WTC11 (cell line): ENCODE results near the gene SYMPK. TPM values are rescaled to one million over a fixed set of nuclear protein-coding genes. Genes with fewer than 3 reads are reported as not detected.

Experiments used
- ATAC-seq: fragments of 200-7000 bp; cut with Tn5 transposase; 2 replicates; pipeline ENCODE4 v1.10.0; 2021; ENCODE audit warnings: mild to moderate bottlenecking, moderate library complexity
- CTCF ChIA-PET: fragments of 300-600 bp; sonication (Branson Sonifier 250); formaldehyde crosslinking; loops from one replicate; lab custom pipeline; 2021; ENCODE audit warnings: antibody characterized with exemption; lab: Charles Lee
- POLR2A ChIA-PET: fragments of 350-600 bp; sonication (Branson Sonifier 250); formaldehyde crosslinking; loops from one replicate; lab custom pipeline; 2021; ENCODE audit warnings: antibody characterized with exemption; lab: Charles Lee
- DNase-seq: peaks from one replicate; pipeline ENCODE4 v3.0.0; 2021; ENCODE audit warnings: low spot score
- H3K27ac Mint-ChIP-seq: 2 replicates; pipeline ENCODE4 v1.8.0; 2021; ENCODE audit warnings: mixed read lengths
- H3K27me3 Mint-ChIP-seq: 2 replicates; pipeline ENCODE4 v1.8.0; 2021; ENCODE audit warnings: low read depth, mild to moderate bottlenecking, moderate library complexity, mixed read lengths
- H3K36me3 Mint-ChIP-seq: 2 replicates; pipeline ENCODE4 v1.8.0; 2021; ENCODE audit warnings: mixed read lengths
- H3K4me1 Mint-ChIP-seq: 2 replicates; pipeline ENCODE4 v1.8.0; 2022; ENCODE audit warnings: mixed read lengths
- H3K4me3 Mint-ChIP-seq: 2 replicates; pipeline ENCODE4 v1.8.0; 2021; ENCODE audit warnings: mild to moderate bottlenecking, moderate library complexity, mixed read lengths
- H3K9me3 Mint-ChIP-seq: 2 replicates; pipeline ENCODE4 v1.8.0; 2021; ENCODE audit warnings: mixed read lengths
- CBFB ChIP-seq: sonication (generic); formaldehyde crosslinking; IDR thresholded peaks from 2 replicates; pipeline ENCODE4 v1.8.1; 2022; ENCODE audit warnings: mild to moderate bottlenecking, low read depth, missing genetic modification reagents
- CDX4 ChIP-seq: fragments of 250-450 bp; sonication (Bioruptor Pico); IDR thresholded peaks from 2 replicates; pipeline ENCODE4 v1.9.0; 2021; ENCODE audit warnings: moderate library complexity, mild to moderate bottlenecking, inconsistent platforms, borderline replicate concordance
- FOXJ3 ChIP-seq: sonication (generic); formaldehyde crosslinking; IDR thresholded peaks from 2 replicates; pipeline ENCODE4 v1.9.0; 2021; ENCODE audit warnings: missing genetic modification reagents, mild to moderate bottlenecking, borderline replicate concordance
- IRF1 ChIP-seq: sonication (generic); formaldehyde crosslinking; IDR thresholded peaks from 2 replicates; pipeline ENCODE4 v1.8.0; 2023; ENCODE audit warnings: missing genetic modification reagents
- KAT7 ChIP-seq: sonication (generic); formaldehyde crosslinking; IDR thresholded peaks from 2 replicates; pipeline ENCODE4 v1.8.1; 2023; ENCODE audit warnings: missing genetic modification reagents, mild to moderate bottlenecking, borderline replicate concordance
- NFE2L1 ChIP-seq: sonication (generic); formaldehyde crosslinking; IDR thresholded peaks from 2 replicates; pipeline ENCODE4 v1.8.1; 2023; ENCODE audit warnings: missing genetic modification reagents
- NR3C1 ChIP-seq: sonication (generic); formaldehyde crosslinking; conservative IDR thresholded peaks from 2 replicates; pipeline ENCODE4 v1.8.1; 2023; ENCODE audit warnings: low read depth, mild to moderate bottlenecking, missing genetic modification reagents
- TEAD1 ChIP-seq: sonication (generic); formaldehyde crosslinking; IDR thresholded peaks from 2 replicates; pipeline ENCODE4 v1.8.0; 2022; ENCODE audit warnings: mild to moderate bottlenecking, missing genetic modification reagents
- TP53 ChIP-seq: sonication (generic); formaldehyde crosslinking; IDR thresholded peaks from 2 replicates; pipeline ENCODE4 v1.8.1; 2023; ENCODE audit warnings: mild to moderate bottlenecking, missing genetic modification reagents
- ZBTB21 ChIP-seq: sonication (generic); formaldehyde crosslinking; IDR thresholded peaks from 2 replicates; pipeline ENCODE4 v1.8.1; 2023; ENCODE audit warnings: mild to moderate bottlenecking, missing genetic modification reagents, borderline replicate concordance
- ZNF121 ChIP-seq: sonication (generic); formaldehyde crosslinking; IDR thresholded peaks from 2 replicates; pipeline ENCODE4 v1.8.0; 2023; ENCODE audit warnings: missing genetic modification reagents
- ZNF281 ChIP-seq: sonication (generic); formaldehyde crosslinking; IDR thresholded peaks from 2 replicates; pipeline ENCODE4 v1.8.0; 2023; ENCODE audit warnings: mild to moderate bottlenecking, missing genetic modification reagents
- ZNF532 ChIP-seq: fragments of 250-450 bp; sonication (Bioruptor Pico); IDR thresholded peaks from 2 replicates; pipeline ENCODE4 v1.9.0; 2021; ENCODE audit warnings: mild to moderate bottlenecking, borderline replicate concordance
- total RNA-seq: library from RNA; stranded (reverse); gene quantifications from 3 replicates; pipeline ENCODE4 v1.2.3, GENCODE V29; 2021

The SYMPK gene
- total RNA-seq, 1 experiment from 2014 or later, result 106 TPM

- TF ChIP-seq ZNF532 (CRISPR knock-in tag) (no peak), CBFB (CRISPR knock-in tag) (no peak), CDX4 (CRISPR knock-in tag) (no peak), NFE2L1 (CRISPR knock-in tag) (no peak), KAT7 (no peak), TP53 (no peak), IRF1 (CRISPR knock-in tag) (no peak)
Observed at GRCh38 chr19:45889210-45889885, 26.4 kb upstream of the SYMPK start (continued).

GRCh38 chr19:45887200-45887710, 24.3 kb upstream of the SYMPK start:
- CTCF ChIA-PET, result interaction anchor here (1.0 to 8.5 kb wide), 8 partner anchors 15 to 190 kb away, joined by 3 to 212 read pairs (median 6); partner anchors contain the start of genes FOXA3, MYPOP, RSPH6A and SYMPK
- H3K36me3 Mint-ChIP-seq, result no peaks in the 10 kb centered on the region
- peaks cover 14% of the 10 kb centered on the region for H3K4me1 Mint-ChIP-seq
- no peak for DNase-seq
- H3K4me3 Mint-ChIP-seq, result peak overlapping the region; percentile 94
- no peaks in the 10 kb centered on the region for H3K9me3 Mint-ChIP-seq
- no peaks in the 10 kb centered on the region for H3K27me3 Mint-ChIP-seq
- TF ChIP-seq ZNF121, result peak; percentile 70; the same call in 1 of the 2 replicates
- TF ChIP-seq TEAD1 (CRISPR knock-in tag), result no peak
- TF ChIP-seq ZBTB21 (CRISPR knock-in tag), result no peak
- no peak for TF ChIP-seq NR3C1
- TF ChIP-seq FOXJ3, result no peak
- TF ChIP-seq ZNF281 (CRISPR knock-in tag), result 0 out of 2 replicates have a peak, but pooled peaks have one; percentile 10
- H3K27ac Mint-ChIP-seq, result peak overlapping the region; percentile 96
- no peak for ATAC-seq
- POLR2A ChIA-PET, result interaction anchor here (1.2 to 2.5 kb wide), 2 partner anchors 24 to 118 kb away, joined by 3 to 31 read pairs; partner anchors contain the start of genes FOXA3, SIX5 and SYMPK
